Lower lobe of right lung (tissue), 2 donors: Measurements from ENCODE around the gene ATG16L1. TPM values are rescaled to one million over a fixed set of nuclear protein-coding genes. Genes with fewer than 3 reads are reported as not detected.

ENCODE experiments used
- ATAC-seq, 2 donors: fragments of 200-7000 bp; cut with Tn5 transposase; one replicate each; pipeline ENCODE4 v1.9.1; 2020 to 2022; ENCODE audit warnings: mild to moderate bottlenecking in 2 of 2, moderate library complexity in 2 of 2
- DNase-seq: peaks from one replicate; pipeline ENCODE4 v3.0.0-alpha.2; 2020
- H3K27ac ChIP-seq: fragments of 200-600 bp; one replicate; pipeline ENCODE4 v1.8.0; 2022
- H3K27me3 ChIP-seq: fragments of 200-600 bp; one replicate; pipeline ENCODE4 v1.8.0; 2022; ENCODE audit warnings: low read depth
- H3K36me3 ChIP-seq: fragments of 200-600 bp; one replicate; pipeline ENCODE4 v1.8.0; 2022; ENCODE audit warnings: mild to moderate bottlenecking
- H3K4me1 ChIP-seq: fragments of 200-600 bp; one replicate; pipeline ENCODE4 v1.8.0; 2022
- H3K4me3 ChIP-seq: fragments of 200-600 bp; one replicate; pipeline ENCODE4 v1.8.0; 2022; ENCODE audit warnings: mild to moderate bottlenecking
- H3K9me3 ChIP-seq: fragments of 200-600 bp; one replicate; pipeline ENCODE4 v1.8.0; 2022
- intact Hi-C: fragments of 100-400 bp; cut with DNase I; formaldehyde crosslinking; loops from one replicate; pipeline ENCODE4 v1.11.0; 2022
- total RNA-seq: library from RNA; stranded (reverse); fragmentation: NEBNext Ultra II Directional; extraction: Animal tissue kit (Norgen Biotek cat#: 25700); gene quantifications from one replicate; pipeline ENCODE4 v1.2.1, GENCODE V29; 2021
- TF ChIP-seq, protein P1 (sequence below): fragments of 200-600 bp; IDR thresholded peaks from one replicate; pipeline ENCODE4 v1.8.0; 2022; ENCODE audit warnings: antibody characterized with exemption, mild to moderate bottlenecking
- donor health status: DM: no; HTN: yes; CAD: no; lungs with severe emphysema.

ATG16L1 gene
- total RNA-seq, 1 donor from 2014 or later, result 21.4 TPM

GRCh38 chr2:233300401-233300800 lies 48.9 kb downstream of the ATG16L1 start:
- H3K4me1 ChIP-seq, result no peaks in the 10 kb centered on the region
- ATAC-seq, result no peak
- intact Hi-C loops, result no loop called here
- no peak overlapping the region for H3K27ac ChIP-seq
- no peak overlapping the region for H3K4me3 ChIP-seq
- no peak for DNase-seq
- peaks cover 9% of the 10 kb centered on the region for H3K36me3 ChIP-seq
- H3K27me3 ChIP-seq, result no peaks in the 10 kb centered on the region
- TF ChIP-seq, protein P1, sequence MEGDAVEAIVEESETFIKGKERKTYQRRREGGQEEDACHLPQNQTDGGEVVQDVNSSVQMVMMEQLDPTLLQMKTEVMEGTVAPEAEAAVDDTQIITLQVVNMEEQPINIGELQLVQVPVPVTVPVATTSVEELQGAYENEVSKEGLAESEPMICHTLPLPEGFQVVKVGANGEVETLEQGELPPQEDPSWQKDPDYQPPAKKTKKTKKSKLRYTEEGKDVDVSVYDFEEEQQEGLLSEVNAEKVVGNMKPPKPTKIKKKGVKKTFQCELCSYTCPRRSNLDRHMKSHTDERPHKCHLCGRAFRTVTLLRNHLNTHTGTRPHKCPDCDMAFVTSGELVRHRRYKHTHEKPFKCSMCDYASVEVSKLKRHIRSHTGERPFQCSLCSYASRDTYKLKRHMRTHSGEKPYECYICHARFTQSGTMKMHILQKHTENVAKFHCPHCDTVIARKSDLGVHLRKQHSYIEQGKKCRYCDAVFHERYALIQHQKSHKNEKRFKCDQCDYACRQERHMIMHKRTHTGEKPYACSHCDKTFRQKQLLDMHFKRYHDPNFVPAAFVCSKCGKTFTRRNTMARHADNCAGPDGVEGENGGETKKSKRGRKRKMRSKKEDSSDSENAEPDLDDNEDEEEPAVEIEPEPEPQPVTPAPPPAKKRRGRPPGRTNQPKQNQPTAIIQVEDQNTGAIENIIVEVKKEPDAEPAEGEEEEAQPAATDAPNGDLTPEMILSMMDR, result no peak
- no peaks in the 10 kb centered on the region for H3K9me3 ChIP-seq

DNA sequence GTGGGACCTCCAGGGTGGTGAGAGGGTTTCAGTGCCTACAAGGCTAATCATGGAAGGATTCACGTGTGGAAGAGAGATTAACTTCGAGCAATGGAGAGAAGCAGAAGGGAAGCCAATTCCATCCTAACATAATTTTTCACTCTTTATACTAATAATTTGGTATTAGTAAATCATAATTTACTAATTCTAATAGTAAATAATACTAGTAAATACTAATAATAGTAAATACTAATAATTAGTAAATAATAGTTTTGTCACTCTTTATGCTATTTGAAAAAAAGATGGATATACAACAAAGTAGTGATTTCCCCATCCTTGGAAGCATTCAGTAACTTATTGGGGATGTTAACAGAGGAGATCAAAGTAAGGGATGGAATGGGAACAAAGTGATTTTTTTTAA lies 49.8 kb downstream of the ATG16L1 start:
- Histone ChIP-seq H3K4me1 (no peaks in the 10 kb centered on the region), H3K9me3 (no peaks in the 10 kb centered on the region), H3K4me3 (no peak overlapping the region), H3K27ac (no peak overlapping the region), H3K36me3 (peaks cover under 1% of the 10 kb centered on the region), H3K27me3 (no peaks in the 10 kb centered on the region)
- TF ChIP-seq, protein P1, result no peak
- intact Hi-C loops, result no loop called here
- ATAC-seq, result no peak
- no peak for DNase-seq

DNA sequence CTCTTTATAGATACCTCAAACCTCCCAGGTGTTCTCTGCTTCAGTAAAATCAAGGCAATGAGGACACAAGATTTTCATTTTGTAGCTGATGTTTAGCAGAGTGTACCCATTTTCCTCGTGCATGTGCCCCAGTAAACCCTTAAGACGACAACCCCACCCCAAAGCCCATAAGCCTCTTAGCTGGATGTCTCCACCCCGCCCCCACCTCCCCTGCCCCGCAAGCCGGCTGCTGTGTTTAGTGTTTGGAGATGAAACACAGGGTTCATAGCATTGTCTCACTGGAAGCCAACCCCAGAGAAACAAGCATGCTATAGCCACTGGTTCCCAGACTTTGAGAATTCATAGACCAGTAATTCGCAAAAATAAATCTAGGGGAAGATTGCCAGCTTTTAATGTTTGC lies 50.3 kb downstream of the ATG16L1 start:
- H3K4me1 ChIP-seq, result no peaks in the 10 kb centered on the region
- TF ChIP-seq, protein P1, result no peak
- no peak overlapping the region for H3K27ac ChIP-seq
- no peaks in the 10 kb centered on the region for H3K9me3 ChIP-seq
- no peak for ATAC-seq
- intact Hi-C loops, result no loop called here
- H3K27me3 ChIP-seq, result no peaks in the 10 kb centered on the region
- no peaks in the 10 kb centered on the region for H3K36me3 ChIP-seq
- DNase-seq, result no peak
- no peak overlapping the region for H3K4me3 ChIP-seq

DNA sequence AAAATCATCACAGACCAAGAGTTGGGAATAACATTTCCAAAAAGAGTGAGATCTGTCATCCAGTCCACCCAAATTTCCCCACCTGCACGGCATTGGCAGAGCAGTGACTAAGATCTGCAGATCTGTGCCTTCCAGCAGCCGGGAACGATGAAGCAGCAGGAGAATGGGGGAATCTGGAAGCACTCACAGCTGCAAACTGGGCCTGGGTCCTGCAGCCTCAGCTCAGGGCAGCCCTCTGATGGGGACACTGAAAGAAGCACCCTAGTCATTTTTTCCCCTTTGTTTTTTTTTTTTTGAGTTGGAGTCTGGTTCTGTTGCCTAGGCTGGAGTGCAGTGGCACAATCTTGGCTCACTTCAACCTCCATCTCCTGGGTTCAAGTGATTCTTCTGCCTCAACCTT lies 51.8 kb downstream of the ATG16L1 start:
- intact Hi-C loops, result no loop called here
- H3K27ac ChIP-seq, result no peak overlapping the region
- H3K36me3 ChIP-seq, result no peaks in the 10 kb centered on the region
- no peak for ATAC-seq
- H3K4me1 ChIP-seq, result no peaks in the 10 kb centered on the region
- no peaks in the 10 kb centered on the region for H3K9me3 ChIP-seq
- no peak for DNase-seq
- TF ChIP-seq, protein P1, result no peak
- H3K27me3 ChIP-seq, result no peaks in the 10 kb centered on the region
- no peak overlapping the region for H3K4me3 ChIP-seq

GRCh38 chr2:233307565-233307964 lies 56.1 kb downstream of the ATG16L1 start, which contains the start of gene SAG:
Gene SAG (plus strand): TSS chr2:233307816. CDS start chr2:233309190, 1,374 bp downstream.
- ATAC-seq, result no peak
- Histone ChIP-seq H3K9me3 (no peaks in the 10 kb centered on the region), H3K36me3 (no peaks in the 10 kb centered on the region), H3K4me1 (no peaks in the 10 kb centered on the region), H3K27ac (no peak within 1 kb of the TSS), H3K27me3 (no peaks in the 10 kb centered on the region), H3K4me3 (no peak within 1 kb of the TSS)
- DNase-seq, result no peak
- intact Hi-C loops, result no loop called here
- TF ChIP-seq, protein P1, result no peak
